ENCODE results near the gene JUP. TPM values are rescaled to one million over a fixed set of nuclear protein-coding genes. Genes with fewer than 3 reads are reported as not detected.

Gene JUP
- total and polyA plus RNA-seq, 9 donors = 7.0 to 153 (median 52.6) TPM

GRCh38 chr17:41725134-41725533 is 61.4 kb downstream of the JUP start:
- TF ChIP-seq POLR2A (IDR thresholded peaks at IDR 0.05) = no peak
- TF ChIP-seq EP300 (IDR thresholded peaks at IDR 0.05) = no peak
- TF ChIP-seq CTCF (IDR thresholded peaks at IDR 0.05) = no peak
- Histone ChIP-seq H3K36me3 (no peaks in the 10 kb centered on the region), H3K4me1 (ENCODE audit: insufficient read depth) (no peaks in the 10 kb centered on the region), H3K27me3 (no peaks in the 10 kb centered on the region), H3K27ac (no peak overlapping the region), H3K4me3 (no peak overlapping the region), H3K9me3 (no peaks in the 10 kb centered on the region)
- intact Hi-C loops (cut with DNase I) = no loop called here
- no peak for DNase-seq
- WGBS, 3 donors = 74 to 90% (median 86%) methylated on average over 5 of the region's 5 CpGs

- intact Hi-C loops (cut with DNase I) = no loop called here
These were observed 61.9 kb downstream of the JUP start for GRCh38 chr17:41724476-41725050.

GRCh38 chr17:41723801-41724475 is 62.6 kb downstream of the JUP start:
- intact Hi-C loops (cut with DNase I) = no loop called here
- no peak overlapping the region for H3K27ac ChIP-seq
- DNase-seq = no peak
- no peaks in the 10 kb centered on the region for H3K4me1 ChIP-seq (ENCODE audit: insufficient read depth)
- no peaks in the 10 kb centered on the region for H3K27me3 ChIP-seq
- 70 to 72% (median 70%) methylated on average over 11 to 12 of the region's 12 CpGs for WGBS, 3 donors
- no peak overlapping the region for H3K4me3 ChIP-seq
- no peaks in the 10 kb centered on the region for H3K9me3 ChIP-seq
- TF ChIP-seq POLR2A (IDR thresholded peaks at IDR 0.05) = no peak
- no peak for TF ChIP-seq EP300 (IDR thresholded peaks at IDR 0.05)
- TF ChIP-seq CTCF (IDR thresholded peaks at IDR 0.05) = no peak
- no peaks in the 10 kb centered on the region for H3K36me3 ChIP-seq

More at GRCh38 chr17:41724476-41725050, 61.9 kb downstream of the JUP start:
- DNase-seq = no peak
- H3K36me3 ChIP-seq = no peaks in the 10 kb centered on the region
- H3K27ac ChIP-seq = no peak overlapping the region
- H3K4me1 ChIP-seq (ENCODE audit: insufficient read depth) = no peaks in the 10 kb centered on the region
- H3K27me3 ChIP-seq = no peaks in the 10 kb centered on the region
- 44 to 53% (median 52%) methylated on average over 16 to 17 of the region's 17 CpGs for WGBS, 3 donors
- no peak overlapping the region for H3K4me3 ChIP-seq
- H3K9me3 ChIP-seq = no peaks in the 10 kb centered on the region
- TF ChIP-seq CTCF (IDR thresholded peaks at IDR 0.05) (no peak), POLR2A (IDR thresholded peaks at IDR 0.05) (no peak), EP300 (IDR thresholded peaks at IDR 0.05) (no peak)

- intact Hi-C loops (cut with DNase I) = no loop called here
- no peak for DNase-seq
- WGBS, 3 donors = 81 to 89% (median 87%) methylated on average over 7 of the region's 7 CpGs
- Histone ChIP-seq H3K4me1 (ENCODE audit: insufficient read depth) (no peaks in the 10 kb centered on the region), H3K9me3 (no peaks in the 10 kb centered on the region), H3K27ac (no peak overlapping the region), H3K4me3 (no peak overlapping the region), H3K27me3 (no peaks in the 10 kb centered on the region), H3K36me3 (no peaks in the 10 kb centered on the region)
- TF ChIP-seq EP300 (IDR thresholded peaks at IDR 0.05) = no peak
- no peak for TF ChIP-seq POLR2A (IDR thresholded peaks at IDR 0.05)
- TF ChIP-seq CTCF (IDR thresholded peaks at IDR 0.05) = no peak
These were observed 64.3 kb downstream of the JUP start for GRCh38 chr17:41722231-41722630.
